Measurements from ENCODE around the gene THOC2. TPM values are rescaled to one million over a fixed set of nuclear protein-coding genes. Genes with fewer than 3 reads are reported as not detected.
"Not testable (repeated sequence)": the region's sequence is repeated elsewhere in the genome, so short reads cannot be mapped to it uniquely, and the experiment has no call there.

Gene THOC2
- total RNA-seq, 2 experiments from 2014 or later = 61.1 to 62.8 TPM

- POLR2A ChIA-PET; H3K4me1 ChIP-seq (ENCODE audit: insufficient read depth, low read length); intact Hi-C loops (cut with DNase I, micrococcal nuclease); H3K27ac Mint-ChIP-seq; H3K27ac ChIP-seq (ENCODE audit: low read depth in 1 of 2, low read length in 2 of 2); DNase-seq; H3K9me3 Mint-ChIP-seq; H3K27me3 ChIP-seq (ENCODE audit: control insufficient read depth in 1 of 2, insufficient read depth in 2 of 2, low read length in 2 of 2); CTCF ChIA-PET; H3K4me3 Mint-ChIP-seq; H3K4me3 ChIP-seq (ENCODE audit: low read length); H3K27me3 Mint-ChIP-seq; ATAC-seq (ENCODE audit: poor library complexity); H3K9me3 ChIP-seq (ENCODE audit: control insufficient read depth in 1 of 2, insufficient read depth in 1 of 2, low read length in 2 of 2); H3K36me3 ChIP-seq (ENCODE audit: insufficient read depth, low read length): not testable (repeated sequence)
- Mint-ChIP-seq H3K36me3 (ENCODE audit: low read depth) (peaks cover 58% of the 10 kb centered on the region), H3K4me1 (ENCODE audit: low read depth) (peaks cover 17% of the 10 kb centered on the region)
Observed at GRCh38 chrX:123656507-123656906, 76.3 kb downstream of the THOC2 start.

- H3K4me1 ChIP-seq (ENCODE audit: insufficient read depth, low read length); intact Hi-C loops (cut with DNase I, micrococcal nuclease); H3K27me3 Mint-ChIP-seq; H3K4me3 Mint-ChIP-seq; H3K9me3 ChIP-seq (ENCODE audit: control insufficient read depth in 1 of 2, insufficient read depth in 1 of 2, low read length in 2 of 2); ATAC-seq (ENCODE audit: poor library complexity); CTCF ChIA-PET; H3K27me3 ChIP-seq (ENCODE audit: control insufficient read depth in 1 of 2, insufficient read depth in 2 of 2, low read length in 2 of 2); POLR2A ChIA-PET; DNase-seq; H3K4me3 ChIP-seq (ENCODE audit: low read length); H3K27ac ChIP-seq (ENCODE audit: low read depth in 1 of 2, low read length in 2 of 2); H3K9me3 Mint-ChIP-seq: not testable (repeated sequence)
- peak overlapping the region; percentile 69 for H3K27ac Mint-ChIP-seq
- H3K4me1 Mint-ChIP-seq (ENCODE audit: low read depth) = peaks cover 46% of the 10 kb centered on the region
- H3K36me3 ChIP-seq (ENCODE audit: insufficient read depth, low read length) = peaks cover 12% of the 10 kb centered on the region
- H3K36me3 Mint-ChIP-seq (ENCODE audit: low read depth) = peaks cover 52% of the 10 kb centered on the region
Observed at GRCh38 chrX:123648811-123649181, 84.1 kb downstream of the THOC2 start.

GRCh38 chrX:123648028-123648810 is 84.6 kb downstream of the THOC2 start:
- Histone ChIP-seq H3K9me3 (ENCODE audit: control insufficient read depth in 1 of 2, insufficient read depth in 1 of 2, low read length in 2 of 2) (no peaks in the 10 kb centered on the region), H3K4me3 (ENCODE audit: low read length) (no peak overlapping the region), H3K27ac (ENCODE audit: low read depth in 1 of 2, low read length in 2 of 2) (no peak overlapping the region), H3K4me1 (ENCODE audit: insufficient read depth, low read length) (peaks cover 8% of the 10 kb centered on the region), H3K36me3 (ENCODE audit: insufficient read depth, low read length) (peaks cover 15% of the 10 kb centered on the region), H3K27me3 (ENCODE audit: control insufficient read depth in 1 of 2, insufficient read depth in 2 of 2, low read length in 2 of 2) (no peaks in the 10 kb centered on the region)
- ATAC-seq (ENCODE audit: poor library complexity) = peak; percentile 92
- Mint-ChIP-seq H3K4me1 (ENCODE audit: low read depth) (peaks cover 50% of the 10 kb centered on the region), H3K9me3 (no peaks in the 10 kb centered on the region), H3K36me3 (ENCODE audit: low read depth) (peaks cover 56% of the 10 kb centered on the region), H3K27ac (peak overlapping the region; percentile 69), H3K27me3 (no peaks in the 10 kb centered on the region), H3K4me3 (no peak overlapping the region)
- no peak for TF ChIP-seq CTCF (IDR thresholded peaks at IDR 0.05)
- intact Hi-C loops (cut with DNase I, micrococcal nuclease) = no loop called here
- peak in 7 of 14 experiments; percentile 7 to 51 (median 26) for DNase-seq
- ChIA-PET POLR2A (no interaction called here), CTCF (no interaction called here)

- Mint-ChIP-seq H3K27me3 (no peaks in the 10 kb centered on the region), H3K9me3 (no peaks in the 10 kb centered on the region), H3K27ac (no peak overlapping the region), H3K4me3 (no peak overlapping the region), H3K36me3 (ENCODE audit: low read depth) (peaks cover 53% of the 10 kb centered on the region), H3K4me1 (ENCODE audit: low read depth) (peaks cover 50% of the 10 kb centered on the region)
- ChIA-PET POLR2A (no interaction called here), CTCF (no interaction called here)
- H3K4me1 ChIP-seq (ENCODE audit: insufficient read depth, low read length) = peaks cover 8% of the 10 kb centered on the region
- H3K9me3 ChIP-seq (ENCODE audit: control insufficient read depth in 1 of 2, insufficient read depth in 1 of 2, low read length in 2 of 2) = no peaks in the 10 kb centered on the region
- intact Hi-C loops (cut with DNase I, micrococcal nuclease) = no loop called here
- no peak for ATAC-seq (ENCODE audit: poor library complexity)
- TF ChIP-seq CTCF (IDR thresholded peaks at IDR 0.05) = no peak
- no peaks in the 10 kb centered on the region for H3K27me3 ChIP-seq (ENCODE audit: control insufficient read depth in 1 of 2, insufficient read depth in 2 of 2, low read length in 2 of 2)
- DNase-seq = no peak
- peaks cover 21% of the 10 kb centered on the region for H3K36me3 ChIP-seq (ENCODE audit: insufficient read depth, low read length)
- H3K27ac ChIP-seq (ENCODE audit: low read depth in 1 of 2, low read length in 2 of 2) = no peak overlapping the region
- no peak overlapping the region for H3K4me3 ChIP-seq (ENCODE audit: low read length)
Observed at GRCh38 chrX:123647244-123647643, 85.6 kb downstream of the THOC2 start.

Data from CD4-positive, alpha-beta T cell (primary cell).